HCT116 (cell line): ENCODE results near the gene ASIC3.

ENCODE experiments used
- EZH2 ChIP-seq: fragments of 200-600 bp; sonication (generic); IDR thresholded peaks from 2 replicates; pipeline ENCODE4 v1.6.1; 2017; ENCODE audit warnings: antibody characterized with exemption, mixed run types
- JUND ChIP-seq: IDR thresholded peaks from 2 replicates; pipeline ENCODE4 v1.6.1; 2012
- POLR2A ChIP-seq: IDR thresholded peaks from 2 replicates; pipeline ENCODE4 v1.7.0; 2011; ENCODE audit warnings: borderline replicate concordance; ENCODE audit not compliant: insufficient read depth, insufficient read length; ENCODE audit errors: extremely low read depth
- SIN3A ChIP-seq: IDR thresholded peaks from 2 replicates; pipeline ENCODE4 v1.6.1; 2012; ENCODE audit warnings: low read depth
- SP1 ChIP-seq: IDR thresholded peaks from 2 replicates; pipeline ENCODE4 v1.6.1; 2012; ENCODE audit warnings: low read depth
- YY1 ChIP-seq: IDR thresholded peaks from 2 replicates; pipeline ENCODE4 v1.6.1; 2011; ENCODE audit warnings: low read length, low read depth, moderate library complexity, mild to moderate bottlenecking; ENCODE audit not compliant: insufficient replicate concordance; ENCODE audit errors: extremely low read depth
- ZNF274 ChIP-seq: fragments of 200-500 bp; sonication (Bioruptor generic); IDR thresholded peaks from 2 replicates; pipeline ENCODE4 v1.6.1; 2014; ENCODE audit warnings: mild to moderate bottlenecking, low read depth, low read length, inconsistent platforms
- TF ChIP-seq, protein P1 (sequence below), 3 experiments: fragments of 200-600 bp in 1 of 3; sonication (generic) in 1 of 3; IDR thresholded peaks in 2 of 3; conservative IDR thresholded peaks in 1 of 3; 2 replicates each; pipeline ENCODE4 v1.5.1; 2012 to 2017; ENCODE audit warnings: low read depth in 2 of 3, low read length in 2 of 3, antibody characterized with exemption in 1 of 3, borderline replicate concordance in 1 of 3, control low read depth in 1 of 3, mild to moderate bottlenecking in 1 of 3, mixed read lengths in 1 of 3, mixed run types in 1 of 3, moderate library complexity in 1 of 3; ENCODE audit not compliant: insufficient read depth in 1 of 3
- TF ChIP-seq, protein P2 (sequence below): IDR thresholded peaks from 2 replicates; pipeline ENCODE4 v1.6.1; 2012
- TF ChIP-seq, protein P3 (sequence below): IDR thresholded peaks from 2 replicates; pipeline ENCODE4 v1.6.1; 2011; ENCODE audit warnings: mild to moderate bottlenecking, low read length, moderate library complexity; ENCODE audit not compliant: insufficient replicate concordance; ENCODE audit errors: extremely low read depth
- TF ChIP-seq, protein P4 (sequence below): IDR thresholded peaks from 2 replicates; pipeline ENCODE4 v1.6.1; 2012

DNA sequence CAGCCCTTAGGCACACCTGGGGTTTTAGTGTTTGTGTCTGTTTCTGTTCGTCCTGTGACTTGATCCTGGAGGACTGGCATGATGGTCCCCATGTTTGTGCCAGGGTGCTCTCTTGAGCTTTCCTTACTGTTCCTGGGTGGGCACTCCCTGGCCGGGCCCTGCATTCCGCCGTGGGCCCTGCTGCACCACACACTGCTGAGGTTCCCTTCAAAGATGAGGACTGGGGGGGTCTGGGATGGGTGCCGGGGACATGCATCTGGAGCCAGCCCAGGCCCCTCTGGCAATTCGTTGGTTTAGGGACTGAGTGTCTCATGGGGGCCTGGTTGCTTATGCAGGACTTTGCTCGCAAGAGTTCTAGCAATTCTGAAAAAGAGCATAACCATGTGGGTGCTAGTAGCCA, 42.7 kb downstream of the ASIC3 start:
- no peak for TF ChIP-seq SP1
- TF ChIP-seq, protein P1, sequence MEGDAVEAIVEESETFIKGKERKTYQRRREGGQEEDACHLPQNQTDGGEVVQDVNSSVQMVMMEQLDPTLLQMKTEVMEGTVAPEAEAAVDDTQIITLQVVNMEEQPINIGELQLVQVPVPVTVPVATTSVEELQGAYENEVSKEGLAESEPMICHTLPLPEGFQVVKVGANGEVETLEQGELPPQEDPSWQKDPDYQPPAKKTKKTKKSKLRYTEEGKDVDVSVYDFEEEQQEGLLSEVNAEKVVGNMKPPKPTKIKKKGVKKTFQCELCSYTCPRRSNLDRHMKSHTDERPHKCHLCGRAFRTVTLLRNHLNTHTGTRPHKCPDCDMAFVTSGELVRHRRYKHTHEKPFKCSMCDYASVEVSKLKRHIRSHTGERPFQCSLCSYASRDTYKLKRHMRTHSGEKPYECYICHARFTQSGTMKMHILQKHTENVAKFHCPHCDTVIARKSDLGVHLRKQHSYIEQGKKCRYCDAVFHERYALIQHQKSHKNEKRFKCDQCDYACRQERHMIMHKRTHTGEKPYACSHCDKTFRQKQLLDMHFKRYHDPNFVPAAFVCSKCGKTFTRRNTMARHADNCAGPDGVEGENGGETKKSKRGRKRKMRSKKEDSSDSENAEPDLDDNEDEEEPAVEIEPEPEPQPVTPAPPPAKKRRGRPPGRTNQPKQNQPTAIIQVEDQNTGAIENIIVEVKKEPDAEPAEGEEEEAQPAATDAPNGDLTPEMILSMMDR (IDR thresholded peaks at IDR 0.05 in 2 of 3, conservative IDR thresholded peaks at IDR 0.05 in 1 of 3; ENCODE audit: borderline replicate concordance in 1 of 3, insufficient read depth in 1 of 3, low read depth in 2 of 3, low read length in 2 of 3): no peak
- no peak for TF ChIP-seq YY1
- TF ChIP-seq POLR2A: no peak
- TF ChIP-seq ZNF274: no peak
- no peak for TF ChIP-seq SIN3A
- TF ChIP-seq, protein P2, sequence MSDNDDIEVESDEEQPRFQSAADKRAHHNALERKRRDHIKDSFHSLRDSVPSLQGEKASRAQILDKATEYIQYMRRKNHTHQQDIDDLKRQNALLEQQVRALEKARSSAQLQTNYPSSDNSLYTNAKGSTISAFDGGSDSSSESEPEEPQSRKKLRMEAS: no peak
- no peak for TF ChIP-seq JUND
- TF ChIP-seq, protein P3, sequence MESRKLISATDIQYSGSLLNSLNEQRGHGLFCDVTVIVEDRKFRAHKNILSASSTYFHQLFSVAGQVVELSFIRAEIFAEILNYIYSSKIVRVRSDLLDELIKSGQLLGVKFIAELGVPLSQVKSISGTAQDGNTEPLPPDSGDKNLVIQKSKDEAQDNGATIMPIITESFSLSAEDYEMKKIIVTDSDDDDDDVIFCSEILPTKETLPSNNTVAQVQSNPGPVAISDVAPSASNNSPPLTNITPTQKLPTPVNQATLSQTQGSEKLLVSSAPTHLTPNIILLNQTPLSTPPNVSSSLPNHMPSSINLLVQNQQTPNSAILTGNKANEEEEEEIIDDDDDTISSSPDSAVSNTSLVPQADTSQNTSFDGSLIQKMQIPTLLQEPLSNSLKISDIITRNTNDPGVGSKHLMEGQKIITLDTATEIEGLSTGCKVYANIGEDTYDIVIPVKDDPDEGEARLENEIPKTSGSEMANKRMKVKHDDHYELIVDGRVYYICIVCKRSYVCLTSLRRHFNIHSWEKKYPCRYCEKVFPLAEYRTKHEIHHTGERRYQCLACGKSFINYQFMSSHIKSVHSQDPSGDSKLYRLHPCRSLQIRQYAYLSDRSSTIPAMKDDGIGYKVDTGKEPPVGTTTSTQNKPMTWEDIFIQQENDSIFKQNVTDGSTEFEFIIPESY: no peak
- TF ChIP-seq, protein P4, sequence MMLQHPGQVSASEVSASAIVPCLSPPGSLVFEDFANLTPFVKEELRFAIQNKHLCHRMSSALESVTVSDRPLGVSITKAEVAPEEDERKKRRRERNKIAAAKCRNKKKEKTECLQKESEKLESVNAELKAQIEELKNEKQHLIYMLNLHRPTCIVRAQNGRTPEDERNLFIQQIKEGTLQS: no peak
- TF ChIP-seq EZH2: no peak
